LNCaP clone FGC (cell line): ENCODE measurements around the gene NOX5.

Experiments used
- DNase-seq: peaks from one replicate; pipeline ENCODE4 v3.0.0-alpha.2; 2011; ENCODE audit warnings: low read depth
- H3K4me3 ChIP-seq: 2 replicates; pipeline ENCODE4 v1.5.1; 2011; ENCODE audit warnings: mild to moderate bottlenecking, low read depth, low read length, control low read depth
- TF ChIP-seq, protein P1 (sequence below): IDR thresholded peaks from 2 replicates; pipeline ENCODE4 v1.5.1; 2012; ENCODE audit warnings: mild to moderate bottlenecking; ENCODE audit not compliant: control insufficient read depth, insufficient read depth; ENCODE audit errors: extremely low read depth

The NOX5 gene

DNA sequence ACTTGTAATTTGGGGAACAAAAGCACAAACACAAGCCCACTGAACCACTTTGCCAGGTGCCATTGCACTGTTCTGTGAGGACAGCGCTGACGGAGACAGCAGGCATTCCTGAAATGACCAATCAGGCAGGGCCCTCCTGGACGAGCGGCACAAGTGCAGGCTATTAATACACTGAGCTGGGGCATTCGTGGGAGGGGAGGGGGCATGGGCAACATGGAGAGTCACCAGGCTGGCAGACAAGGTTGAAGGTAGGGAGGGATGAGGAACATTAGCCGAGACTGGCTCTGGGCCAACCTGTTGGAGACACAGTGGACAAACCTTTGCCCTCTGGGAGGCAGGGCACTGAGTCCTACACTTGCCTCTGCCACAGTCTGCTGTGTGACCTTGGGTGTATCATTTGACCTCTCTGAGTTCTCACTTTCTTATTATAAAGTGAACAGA, 45.6 kb downstream of the NOX5 start:
- TF ChIP-seq, protein P1, sequence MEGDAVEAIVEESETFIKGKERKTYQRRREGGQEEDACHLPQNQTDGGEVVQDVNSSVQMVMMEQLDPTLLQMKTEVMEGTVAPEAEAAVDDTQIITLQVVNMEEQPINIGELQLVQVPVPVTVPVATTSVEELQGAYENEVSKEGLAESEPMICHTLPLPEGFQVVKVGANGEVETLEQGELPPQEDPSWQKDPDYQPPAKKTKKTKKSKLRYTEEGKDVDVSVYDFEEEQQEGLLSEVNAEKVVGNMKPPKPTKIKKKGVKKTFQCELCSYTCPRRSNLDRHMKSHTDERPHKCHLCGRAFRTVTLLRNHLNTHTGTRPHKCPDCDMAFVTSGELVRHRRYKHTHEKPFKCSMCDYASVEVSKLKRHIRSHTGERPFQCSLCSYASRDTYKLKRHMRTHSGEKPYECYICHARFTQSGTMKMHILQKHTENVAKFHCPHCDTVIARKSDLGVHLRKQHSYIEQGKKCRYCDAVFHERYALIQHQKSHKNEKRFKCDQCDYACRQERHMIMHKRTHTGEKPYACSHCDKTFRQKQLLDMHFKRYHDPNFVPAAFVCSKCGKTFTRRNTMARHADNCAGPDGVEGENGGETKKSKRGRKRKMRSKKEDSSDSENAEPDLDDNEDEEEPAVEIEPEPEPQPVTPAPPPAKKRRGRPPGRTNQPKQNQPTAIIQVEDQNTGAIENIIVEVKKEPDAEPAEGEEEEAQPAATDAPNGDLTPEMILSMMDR, result no peak
- DNase-seq, result no peak
- H3K4me3 ChIP-seq, result no peak overlapping the region

DNA sequence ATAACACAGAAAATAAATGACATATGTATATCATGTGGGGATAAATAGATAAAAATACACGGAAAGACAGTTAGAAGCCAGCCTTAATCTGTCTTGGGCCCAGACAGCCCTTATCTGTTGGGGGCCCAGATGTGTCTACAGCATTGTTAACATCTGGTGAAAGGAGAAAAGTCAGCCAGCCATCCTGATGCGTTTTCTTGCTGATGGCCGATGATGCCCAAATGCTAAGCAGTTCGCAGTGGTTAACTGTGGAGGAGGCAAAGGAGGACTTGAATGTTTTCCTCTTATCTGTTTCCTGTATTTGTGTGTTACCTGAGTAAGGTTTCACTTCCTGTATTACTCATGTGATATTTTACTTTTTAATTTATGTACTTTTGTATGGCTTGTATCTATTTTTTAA, 46.2 kb downstream of the NOX5 start:
- no peak for DNase-seq

DNA sequence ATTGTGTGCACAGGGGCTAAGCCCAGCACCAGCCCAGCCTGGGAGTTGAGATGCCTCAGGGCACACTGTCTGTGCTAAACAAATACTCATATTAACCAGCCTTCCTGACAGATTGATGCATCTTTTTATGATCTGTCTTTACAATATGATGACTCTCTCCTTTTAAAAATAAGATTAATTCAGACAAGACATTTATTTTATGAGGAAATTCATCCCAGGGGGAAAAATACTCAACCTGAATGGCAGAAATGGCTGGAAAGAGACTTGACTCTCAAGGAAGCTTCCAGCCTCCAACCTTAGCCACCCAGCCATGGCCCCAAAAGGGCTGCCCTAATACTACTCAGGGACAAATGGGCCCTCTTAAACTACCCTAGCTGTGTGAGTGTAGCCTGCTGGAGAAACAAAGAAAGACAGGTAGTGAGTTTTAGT, 46.9 kb downstream of the NOX5 start:
- DNase-seq, result no peak
- TF ChIP-seq, protein P1, result no peak
- H3K4me3 ChIP-seq, result no peak overlapping the region

More for the DNA sequence above, 46.2 kb downstream of the NOX5 start:
- no peak overlapping the region for H3K4me3 ChIP-seq
- TF ChIP-seq, protein P1, result no peak

DNA sequence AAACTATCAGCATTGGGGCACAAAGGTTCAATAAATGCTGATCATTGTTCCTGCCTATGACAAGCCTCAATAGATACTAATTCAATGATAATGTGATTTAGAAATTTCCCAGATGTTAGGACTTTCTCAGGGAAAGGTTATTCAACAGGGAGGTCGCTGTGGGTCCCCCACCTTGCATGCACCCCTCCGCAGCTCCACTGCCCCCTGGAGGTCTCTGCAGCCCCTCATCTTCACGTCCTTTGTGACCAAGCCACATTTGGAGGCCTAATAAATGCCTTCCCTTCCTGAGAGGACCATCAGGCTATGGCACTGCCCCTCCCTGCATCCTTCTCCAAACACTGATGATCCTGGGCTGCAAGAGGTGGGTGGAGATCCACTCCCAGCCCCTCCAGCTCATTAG, 50.2 kb downstream of the NOX5 start:
- no peak for DNase-seq
- no peak overlapping the region for H3K4me3 ChIP-seq
- TF ChIP-seq, protein P1, result no peak

DNA sequence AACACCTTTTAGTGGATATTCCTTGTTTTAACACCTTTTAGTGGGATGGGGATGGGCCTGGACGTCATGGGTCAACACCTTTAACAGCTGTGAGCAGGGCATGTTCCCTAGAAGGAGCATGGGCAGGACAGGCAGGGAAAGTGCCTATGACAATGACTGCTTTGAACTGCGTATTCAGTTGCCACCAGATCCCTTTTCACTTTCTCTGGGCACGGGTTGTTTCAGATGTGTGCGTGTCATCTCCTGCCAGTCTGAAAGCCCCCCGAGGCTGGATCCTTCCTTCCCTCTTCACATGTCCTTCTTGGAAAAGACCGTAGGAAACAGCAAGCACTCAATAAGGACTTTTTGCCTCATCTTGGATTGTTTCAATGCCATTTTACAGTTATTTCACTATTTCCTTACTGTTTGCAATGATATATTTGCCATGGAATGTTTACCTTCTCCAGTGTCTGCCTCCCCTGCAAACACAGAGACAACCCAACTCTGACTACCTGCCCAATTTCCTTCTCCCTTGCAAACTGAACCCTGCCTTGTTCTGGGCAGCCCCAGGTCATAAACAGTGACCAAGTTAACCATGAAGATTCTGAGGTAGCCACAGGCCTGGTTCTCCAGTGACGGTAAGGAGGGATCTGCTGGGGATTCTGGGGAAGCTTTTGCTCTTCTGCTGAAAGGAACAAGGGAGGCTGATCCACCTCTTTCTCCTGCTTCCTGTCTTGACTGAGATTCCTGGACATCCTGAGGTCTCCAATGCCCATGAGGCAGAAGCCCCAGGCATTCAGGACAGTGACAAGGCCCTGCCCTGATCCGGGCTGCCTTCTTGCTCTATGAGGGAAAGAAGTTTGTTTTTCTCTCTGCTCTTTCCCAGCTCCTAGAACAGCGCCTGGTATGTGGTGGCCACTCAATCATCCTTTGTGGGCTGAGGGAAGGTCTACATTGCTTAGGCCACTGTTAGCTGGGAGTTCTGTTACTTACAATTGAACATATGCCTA, 51.8 kb downstream of the NOX5 start:
- DNase-seq, result no peak
- H3K4me3 ChIP-seq, result no peak overlapping the region
- TF ChIP-seq, protein P1, result no peak

DNA sequence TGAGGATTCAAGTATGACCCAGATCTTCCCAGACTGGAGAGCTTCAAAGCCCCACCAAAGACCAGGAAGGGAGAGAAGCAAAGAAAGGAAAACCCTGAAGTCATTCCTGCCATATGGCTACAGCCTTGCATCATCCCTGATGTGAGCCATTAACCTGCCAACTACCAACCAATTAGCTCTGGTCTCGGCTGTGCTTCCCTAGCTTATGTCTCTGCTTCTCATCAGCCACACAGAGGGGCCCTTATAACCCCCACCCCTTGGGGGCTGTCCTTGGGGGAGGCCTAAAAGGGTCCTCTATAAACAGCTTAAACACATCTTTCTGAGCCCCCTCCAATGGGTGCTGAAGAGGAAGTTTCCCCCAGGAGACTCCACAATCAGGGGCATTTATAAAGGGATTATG, 52.8 kb downstream of the NOX5 start:
- DNase-seq, result no peak
- TF ChIP-seq, protein P1, result no peak

More for the DNA sequence above, 52.8 kb downstream of the NOX5 start:
- no peak overlapping the region for H3K4me3 ChIP-seq
